Right lobe of liver (tissue), 6 donors: ENCODE measurements around the gene CYBA. TPM values are rescaled to one million over a fixed set of nuclear protein-coding genes. Genes with fewer than 3 reads are reported as not detected.

Experiments
- ATAC-seq, 4 donors: fragments of 200-7000 bp; cut with Tn5 transposase; one replicate each; pipeline ENCODE4 v1.9.1; 2020; ENCODE audit warnings: mild to moderate bottlenecking in 4 of 4, moderate library complexity in 4 of 4
- DNase-seq, 3 donors: peaks; one replicate each; pipeline ENCODE4 v3.0.0-alpha.2; 2020
- H3K27ac ChIP-seq, 3 donors: fragments of 200-600 bp; one replicate each; pipeline ENCODE4 v1.8.0; 2022
- H3K27me3 ChIP-seq, 2 donors: fragments of 200-600 bp; one replicate each; pipeline ENCODE4 v1.8.0; 2022
- H3K36me3 ChIP-seq, 4 donors: fragments of 200-600 bp; sonication (generic) in 1 of 4; one replicate each; pipeline versions ENCODE4 v1.5.1 to v1.8.0; 2017 to 2022; ENCODE audit warnings: control low read depth in 1 of 4
- H3K4me1 ChIP-seq, 4 donors: fragments of 200-600 bp; sonication (generic) in 1 of 4; one replicate each; pipeline versions ENCODE4 v1.5.1 to v1.8.0; 2017 to 2022; ENCODE audit warnings: control low read depth in 1 of 4
- H3K4me3 ChIP-seq, 3 donors: fragments of 200-600 bp; one replicate each; pipeline ENCODE4 v1.8.0; 2022
- H3K9me3 ChIP-seq, 4 donors: fragments of 200-600 bp; sonication (generic) in 1 of 4; one replicate each; pipeline versions ENCODE4 v1.5.1 to v1.8.0; 2017 to 2022; ENCODE audit warnings: control low read depth in 1 of 4
- CTCF ChIP-seq, 4 donors: fragments of 200-600 bp in 3 of 4; fragments of 450-650 bp in 1 of 4; IDR thresholded peaks; one replicate each; pipeline versions ENCODE4 v1.5.1 to v1.8.0; 2016 to 2022; ENCODE audit warnings: antibody characterized with exemption in 4 of 4, mild to moderate bottlenecking in 2 of 4
- POLR2A ChIP-seq: fragments of 450-650 bp; IDR thresholded peaks from one replicate; pipeline ENCODE4 v1.6.1; 2017; ENCODE audit warnings: antibody characterized with exemption, mild to moderate bottlenecking
- WGBS: methylation state at CpG from one replicate; pipeline ENCODE4 v1.1.6; 2018; ENCODE audit warnings: low coverage, low lambda C conversion rate; ENCODE audit not compliant: insufficient coverage; ENCODE audit errors: missing lambda C conversion rate; 5-methylcytosine and 5-hydroxymethylcytosine counted together
- intact Hi-C, 2 donors: fragments of 100-400 bp; cut with DNase I; formaldehyde crosslinking; loops; one replicate each; pipeline versions ENCODE4 v1.11.2 to v1.14.1; 2022
- total RNA-seq, 6 experiments: library from RNA; depleted of rRNA in 2 of 6; stranded (reverse); fragments of >200 nt in 2 of 6; fragmentation: NEBNext Ultra II Directional in 3 of 6; extraction: Animal tissue kit (Norgen Biotek cat#: 25700) in 3 of 6; gene quantifications; one replicate each; pipeline versions ENCODE4 v1.1.0 to v1.2.4, GENCODE V29; 2016 to 2023
- donor health status: DM: no; HTN: yes; CAD: no.
- donor health status: DM: no; HTN: no; CAD: no.
- donor health status: DM: no; HTN: no; CAD: no.
- donor health status: DM: no; HTN: yes; CAD: no.
- donor health status: DM: no; HTN: yes; CAD: no.

CYBA gene
- total RNA-seq, 6 experiments from 2014 or later: 22.8 to 70.0 (median 41.3) TPM

- DNase-seq (peak in 1 of 3 donors; percentile 65), ATAC-seq (peak; percentile 31 to 75 (median 48))
- peak overlapping the region in 1 of 3 donors; percentile 45 for H3K27ac ChIP-seq
- TF ChIP-seq CTCF (IDR thresholded peaks at IDR 0.05): no peak
- no peak for TF ChIP-seq POLR2A
- peaks cover 0 to 37% (median 17%) of the 10 kb centered on the region in 4 donors for H3K4me1 ChIP-seq
- no peaks in the 10 kb centered on the region for H3K9me3 ChIP-seq
- intact Hi-C loops: no loop called here
- peaks cover 0 to 13% (median under 1%) of the 10 kb centered on the region in 4 donors for H3K36me3 ChIP-seq
- H3K4me3 ChIP-seq: no peak overlapping the region
- H3K27me3 ChIP-seq: no peaks in the 10 kb centered on the region
- WGBS: 61% methylated on average over 9 of the region's 9 CpGs
These were observed 49.4 kb downstream of the CYBA start for GRCh38 chr16:88601313-88602036.

GRCh38 chr16:88600539-88600896 lies 50.3 kb downstream of the CYBA start:
- peaks cover 0 to 11% (median under 1%) of the 10 kb centered on the region in 4 donors for H3K36me3 ChIP-seq
- H3K4me1 ChIP-seq: peaks cover 0 to 37% (median 17%) of the 10 kb centered on the region in 4 donors
- no peaks in the 10 kb centered on the region for H3K9me3 ChIP-seq
- WGBS: 88% methylated on average over 3 of the region's 6 CpGs
- intact Hi-C loops: no loop called here
- no peak overlapping the region for H3K4me3 ChIP-seq
- no peak overlapping the region for H3K27ac ChIP-seq
- TF ChIP-seq CTCF (IDR thresholded peaks at IDR 0.05) (no peak), POLR2A (no peak)
- no peak for ATAC-seq
- DNase-seq: no peak
- H3K27me3 ChIP-seq: no peaks in the 10 kb centered on the region

- H3K27ac ChIP-seq: peak overlapping the region in 2 of 3 donors; percentile 9 to 47
- peaks cover 0 to 37% (median 17%) of the 10 kb centered on the region in 4 donors for H3K4me1 ChIP-seq
- H3K27me3 ChIP-seq: no peaks in the 10 kb centered on the region
- TF ChIP-seq CTCF (IDR thresholded peaks at IDR 0.05): no peak
- no peak for TF ChIP-seq POLR2A
- peaks cover 0 to 7% (median under 1%) of the 10 kb centered on the region in 4 donors for H3K36me3 ChIP-seq
- intact Hi-C loops: no loop called here
- 48% methylated on average over 15 of the region's 25 CpGs for WGBS
- no peaks in the 10 kb centered on the region for H3K9me3 ChIP-seq
- ATAC-seq (no peak), DNase-seq (peak in 1 of 3 donors; percentile 46)
- H3K4me3 ChIP-seq: no peak overlapping the region
These were observed 50.9 kb downstream of the CYBA start for GRCh38 chr16:88599825-88600538.

GRCh38 chr16:88599092-88599733 lies 51.6 kb downstream of the CYBA start:
- TF ChIP-seq POLR2A (no peak), CTCF (IDR thresholded peaks at IDR 0.05) (no peak)
- Histone ChIP-seq H3K4me3 (no peak overlapping the region), H3K36me3 (peaks cover 0 to 7% (median under 1%) of the 10 kb centered on the region in 4 donors), H3K27me3 (no peaks in the 10 kb centered on the region), H3K27ac (peak overlapping the region; percentile 9 to 48 (median 47)), H3K4me1 (peaks cover 0 to 37% (median 17%) of the 10 kb centered on the region in 4 donors), H3K9me3 (no peaks in the 10 kb centered on the region)
- intact Hi-C loops: no loop called here
- 43% methylated on average over 4 of the region's 14 CpGs for WGBS
- peak; percentile 39 to 64 (median 54) for ATAC-seq
- peak; percentile 76 to 84 (median 81) for DNase-seq
